DOHH2 (cell line): ENCODE data around the gene ROR2.

Experiments used
- H3F3A ChIP-seq: fragments of 200-600 bp; sonication (generic), shearing (Covaris generic); 2 replicates; pipeline ENCODE4 v1.6.0; 2016; ENCODE audit warnings: antibody characterized with exemption, mild to moderate bottlenecking; ENCODE audit not compliant: control insufficient read depth, insufficient read depth
- H3K27ac ChIP-seq: fragments of 200-600 bp; sonication (generic); 2 replicates; pipeline ENCODE4 v1.5.1; 2014; ENCODE audit warnings: low read depth, mild to moderate bottlenecking, low read length, moderate library complexity
- H3K27me3 ChIP-seq: fragments of 200-600 bp; sonication (generic); 2 replicates; pipeline ENCODE4 v1.6.1; 2014; ENCODE audit warnings: mild to moderate bottlenecking, low read length, mixed read lengths; ENCODE audit not compliant: control insufficient read depth
- H3K36me3 ChIP-seq: fragments of 200-600 bp; sonication (generic); 2 replicates; pipeline ENCODE4 v1.6.1; 2014; ENCODE audit warnings: mild to moderate bottlenecking, low read length, moderate library complexity, mixed read lengths; ENCODE audit not compliant: control insufficient read depth
- H3K4me1 ChIP-seq: fragments of 200-600 bp; sonication (generic); 2 replicates; pipeline ENCODE4 v1.6.1; 2014; ENCODE audit warnings: mild to moderate bottlenecking, low read length, mixed read lengths; ENCODE audit not compliant: control insufficient read depth
- H3K4me2 ChIP-seq: fragments of 200-600 bp; sonication (generic); 2 replicates; pipeline ENCODE4 v1.6.0; 2014; ENCODE audit warnings: mild to moderate bottlenecking, low read length, moderate library complexity
- H3K4me3 ChIP-seq: fragments of 200-600 bp; sonication (generic); 2 replicates; pipeline ENCODE4 v1.5.1; 2014; ENCODE audit warnings: mild to moderate bottlenecking, low read length, mixed read lengths
- H3K79me2 ChIP-seq: fragments of 200-600 bp; sonication (generic); 2 replicates; pipeline ENCODE4 v1.6.1; 2014; ENCODE audit warnings: mild to moderate bottlenecking, low read length, mixed read lengths; ENCODE audit not compliant: control insufficient read depth
- H3K9me2 ChIP-seq: fragments of 200-600 bp; sonication (generic); replicated peaks from 2 replicates; pipeline ENCODE4 v1.6.1; 2014; ENCODE audit warnings: mild to moderate bottlenecking, low read length, mixed read lengths; ENCODE audit not compliant: control insufficient read depth
- H3K9me3 ChIP-seq: fragments of 200-600 bp; sonication (generic); 2 replicates; pipeline ENCODE4 v1.6.1; 2014; ENCODE audit warnings: antibody characterized with exemption, low read length, mixed read lengths; ENCODE audit not compliant: control insufficient read depth, insufficient read depth
- H4K20me1 ChIP-seq: fragments of 200-600 bp; sonication (generic); 2 replicates; pipeline ENCODE4 v1.6.0; 2014; ENCODE audit warnings: low read depth, mild to moderate bottlenecking, antibody characterized with exemption, low read length, moderate library complexity; ENCODE audit not compliant: control insufficient read depth, insufficient read depth
- EZH2phosphoT487 ChIP-seq: fragments of 200-600 bp; sonication (generic); IDR thresholded peaks from 2 replicates; pipeline ENCODE4 v1.6.1; 2017; ENCODE audit warnings: borderline replicate concordance, mild to moderate bottlenecking, antibody characterized with exemption, low read length, moderate library complexity, mixed read lengths
- TF ChIP-seq, protein P1 (sequence below): fragments of 200-600 bp; sonication (generic); IDR thresholded peaks from one replicate; pipeline ENCODE4 v1.5.1; 2014; ENCODE audit warnings: antibody characterized with exemption, mild to moderate bottlenecking, low read depth, low read length; ENCODE audit not compliant: poor library complexity, severe bottlenecking

Gene ROR2

DNA sequence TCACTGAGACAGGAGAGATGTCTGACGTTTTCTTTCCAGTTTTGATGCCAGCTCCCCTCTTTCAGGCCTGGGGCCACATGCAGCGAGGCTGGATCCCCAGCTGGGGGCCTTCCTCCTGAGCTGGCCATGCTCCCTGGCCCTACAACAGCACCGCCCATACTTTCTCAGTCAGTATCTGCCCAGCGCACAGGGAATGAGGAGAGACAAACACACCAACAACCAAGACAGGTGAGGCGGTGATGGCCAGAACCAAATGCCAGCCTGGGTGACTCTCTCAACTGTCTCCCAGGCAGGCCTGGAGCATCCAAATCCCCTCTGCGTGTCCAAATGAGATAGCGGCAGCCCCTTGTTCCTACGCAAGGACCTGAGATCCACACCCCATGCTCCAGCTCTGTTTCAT lies 109.6 kb downstream of the ROR2 start:
- no peaks in the 10 kb centered on the region for H3K9me2 ChIP-seq
- TF ChIP-seq EZH2phosphoT487 = no peak
- TF ChIP-seq, protein P1, sequence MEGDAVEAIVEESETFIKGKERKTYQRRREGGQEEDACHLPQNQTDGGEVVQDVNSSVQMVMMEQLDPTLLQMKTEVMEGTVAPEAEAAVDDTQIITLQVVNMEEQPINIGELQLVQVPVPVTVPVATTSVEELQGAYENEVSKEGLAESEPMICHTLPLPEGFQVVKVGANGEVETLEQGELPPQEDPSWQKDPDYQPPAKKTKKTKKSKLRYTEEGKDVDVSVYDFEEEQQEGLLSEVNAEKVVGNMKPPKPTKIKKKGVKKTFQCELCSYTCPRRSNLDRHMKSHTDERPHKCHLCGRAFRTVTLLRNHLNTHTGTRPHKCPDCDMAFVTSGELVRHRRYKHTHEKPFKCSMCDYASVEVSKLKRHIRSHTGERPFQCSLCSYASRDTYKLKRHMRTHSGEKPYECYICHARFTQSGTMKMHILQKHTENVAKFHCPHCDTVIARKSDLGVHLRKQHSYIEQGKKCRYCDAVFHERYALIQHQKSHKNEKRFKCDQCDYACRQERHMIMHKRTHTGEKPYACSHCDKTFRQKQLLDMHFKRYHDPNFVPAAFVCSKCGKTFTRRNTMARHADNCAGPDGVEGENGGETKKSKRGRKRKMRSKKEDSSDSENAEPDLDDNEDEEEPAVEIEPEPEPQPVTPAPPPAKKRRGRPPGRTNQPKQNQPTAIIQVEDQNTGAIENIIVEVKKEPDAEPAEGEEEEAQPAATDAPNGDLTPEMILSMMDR = no peak
- no peak overlapping the region for H3K4me3 ChIP-seq
- H3K4me2 ChIP-seq = no peak overlapping the region
- H3K27me3 ChIP-seq = peaks cover 17% of the 10 kb centered on the region
- H3K9me3 ChIP-seq = no peaks in the 10 kb centered on the region
- H3K27ac ChIP-seq = no peak overlapping the region
- H3K79me2 ChIP-seq = no peaks in the 10 kb centered on the region
- H3K36me3 ChIP-seq = no peaks in the 10 kb centered on the region
- no peaks in the 10 kb centered on the region for H3F3A ChIP-seq
- no peaks in the 10 kb centered on the region for H3K4me1 ChIP-seq
- no peaks in the 10 kb centered on the region for H4K20me1 ChIP-seq

DNA sequence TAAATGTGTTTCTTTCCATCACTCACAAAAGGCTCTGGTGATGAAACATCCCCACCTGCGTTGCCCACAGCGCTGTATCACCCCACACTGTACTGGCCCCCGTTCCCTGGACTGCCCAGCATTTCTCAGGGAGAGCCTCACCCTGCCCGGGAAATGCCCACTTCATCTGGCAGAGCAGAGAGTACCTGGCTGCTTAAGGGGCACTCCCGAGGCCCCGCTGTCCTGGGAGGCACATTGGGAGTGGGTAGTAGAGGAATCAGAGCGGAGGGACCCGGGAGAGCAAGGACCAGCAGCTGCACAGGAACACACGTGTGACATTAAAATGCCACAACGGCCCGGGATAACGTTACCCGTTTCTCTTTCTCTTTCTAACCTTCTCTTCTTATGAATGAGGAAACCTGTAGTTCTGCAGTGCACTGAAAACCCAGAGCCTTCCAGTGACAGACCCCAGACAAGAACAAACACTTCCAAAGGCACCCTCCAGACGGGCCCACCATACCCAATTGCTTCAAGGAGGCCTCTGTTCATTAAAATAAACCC lies 110.0 kb downstream of the ROR2 start:
- Histone ChIP-seq H3K36me3 (no peaks in the 10 kb centered on the region), H3K4me1 (no peaks in the 10 kb centered on the region), H3K9me2 (no peaks in the 10 kb centered on the region), H3K4me3 (no peak overlapping the region), H3K27ac (no peak overlapping the region), H3K79me2 (no peaks in the 10 kb centered on the region), H3F3A (no peaks in the 10 kb centered on the region), H3K9me3 (no peaks in the 10 kb centered on the region), H4K20me1 (no peaks in the 10 kb centered on the region), H3K27me3 (peaks cover 17% of the 10 kb centered on the region), H3K4me2 (no peak overlapping the region)
- no peak for TF ChIP-seq EZH2phosphoT487
- TF ChIP-seq, protein P1 = no peak

DNA sequence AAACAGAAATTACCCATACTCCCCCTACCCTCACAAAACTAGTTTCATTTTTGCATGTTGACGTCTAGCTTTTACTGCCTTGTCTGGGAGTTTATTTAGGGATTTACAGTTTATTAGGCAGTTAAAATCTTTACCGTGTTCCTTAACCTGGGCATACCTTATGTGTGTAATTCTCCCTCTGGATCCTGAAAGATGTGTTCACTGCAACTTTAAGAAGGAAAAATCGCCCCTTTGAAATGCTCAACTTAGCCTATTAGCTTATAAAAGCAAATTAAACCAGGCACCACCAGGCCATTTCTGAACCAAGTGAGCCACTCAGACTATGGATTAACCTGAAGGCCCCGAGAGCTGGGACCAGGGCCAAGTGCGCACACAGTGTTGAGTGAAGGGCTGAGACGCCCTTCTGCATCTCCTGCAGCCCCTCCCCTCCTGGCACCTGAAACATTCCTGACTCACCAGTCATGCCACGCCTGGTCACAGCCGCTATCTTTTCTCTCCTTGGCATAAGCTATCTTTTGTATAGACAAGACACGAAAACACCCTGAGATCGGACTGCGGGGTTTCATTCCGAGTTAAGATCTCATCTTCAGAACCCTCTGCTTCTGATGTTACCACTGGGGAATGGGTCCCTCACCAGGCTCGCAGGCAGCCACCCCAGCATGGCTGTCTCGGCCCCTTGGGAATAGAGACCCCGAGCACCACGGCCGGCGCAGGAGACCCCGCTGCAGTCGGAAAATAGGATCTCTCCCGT lies 111.9 kb downstream of the ROR2 start:
- Histone ChIP-seq H3K36me3 (no peaks in the 10 kb centered on the region), H3K79me2 (no peaks in the 10 kb centered on the region), H3K9me3 (no peaks in the 10 kb centered on the region), H3K4me3 (no peak overlapping the region), H3K9me2 (no peaks in the 10 kb centered on the region), H3K4me2 (no peak overlapping the region), H4K20me1 (no peaks in the 10 kb centered on the region), H3K4me1 (no peaks in the 10 kb centered on the region), H3K27me3 (peaks cover 7% of the 10 kb centered on the region; the same call in 1 of the 2 replicates), H3F3A (no peaks in the 10 kb centered on the region), H3K27ac (no peak overlapping the region)
- TF ChIP-seq, protein P1 = no peak
